Left ventricle myocardium inferior (tissue), 1 donor: ENCODE results near the gene CALCOCO1. TPM values are rescaled to one million over a fixed set of nuclear protein-coding genes. Genes with fewer than 3 reads are reported as not detected.

Experiments used
- DNase-seq: peaks from one replicate; pipeline ENCODE4 v3.0.0-alpha.2; 2020
- H3K27ac ChIP-seq: fragments of 200-600 bp; replicated peaks from 2 replicates; pipeline ENCODE4 v1.8.0; 2021
- H3K27me3 ChIP-seq: fragments of 200-600 bp; 2 replicates; pipeline ENCODE4 v1.8.0; 2021; ENCODE audit warnings: low read depth
- H3K36me3 ChIP-seq: fragments of 200-600 bp; 2 replicates; pipeline ENCODE4 v1.8.0; 2021
- H3K4me1 ChIP-seq: fragments of 200-600 bp; 2 replicates; pipeline ENCODE4 v1.8.0; 2021
- H3K4me3 ChIP-seq: fragments of 200-600 bp; 2 replicates; pipeline ENCODE4 v1.8.0; 2021; ENCODE audit warnings: mild to moderate bottlenecking, moderate library complexity
- H3K9me3 ChIP-seq: fragments of 200-600 bp; replicated peaks from 2 replicates; pipeline ENCODE4 v1.8.0; 2021
- CTCF ChIP-seq: fragments of 200-600 bp; IDR thresholded peaks from 2 replicates; pipeline ENCODE4 v1.8.0; 2021; ENCODE audit warnings: antibody characterized with exemption, mild to moderate bottlenecking, borderline replicate concordance
- intact Hi-C: fragments of 100-400 bp; cut with micrococcal nuclease; formaldehyde crosslinking; loops from one replicate; pipeline ENCODE4 v1.11.0; 2022
- total RNA-seq: library from RNA; stranded (reverse); fragmentation: NEBNext Ultra II Directional; extraction: Animal tissue kit (Norgen Biotek cat#: 25700); gene quantifications from one replicate; pipeline ENCODE4 v1.2.1, GENCODE V29; 2021
- donor health status: DM: no; HTN: yes; CAD: no; lungs with severe emphysema.

The CALCOCO1 gene
- total RNA-seq, 1 donor from 2014 or later: 201 TPM

- DNase-seq: no peak
- peak overlapping the region; percentile 79 for H3K27ac ChIP-seq
- peak overlapping the region; percentile 84 for H3K4me3 ChIP-seq
- peaks cover 39% of the 10 kb centered on the region for H3K4me1 ChIP-seq
- no peaks in the 10 kb centered on the region for H3K9me3 ChIP-seq
- no peak for TF ChIP-seq CTCF
- H3K27me3 ChIP-seq: no peaks in the 10 kb centered on the region
- intact Hi-C loops: no loop called here
- peaks cover 20% of the 10 kb centered on the region for H3K36me3 ChIP-seq
These were observed 954 bp upstream of the CALCOCO1 start for GRCh38 chr12:53728206-53728605.

- TF ChIP-seq CTCF: no peak
- intact Hi-C loops: no loop called here
- DNase-seq: no peak
- H3K4me3 ChIP-seq: peak overlapping the region; percentile 84
- peaks cover 33% of the 10 kb centered on the region for H3K36me3 ChIP-seq
- H3K9me3 ChIP-seq: no peaks in the 10 kb centered on the region
- peak overlapping the region; percentile 81 for H3K27ac ChIP-seq
- H3K27me3 ChIP-seq: no peaks in the 10 kb centered on the region
- peaks cover 32% of the 10 kb centered on the region for H3K4me1 ChIP-seq
These were observed 324 bp downstream of the CALCOCO1 start for GRCh38 chr12:53726946-53727309.

GRCh38 chr12:53726341-53726740 is 911 bp downstream of the CALCOCO1 start:
- H3K4me1 ChIP-seq: peaks cover 32% of the 10 kb centered on the region
- no peak for DNase-seq
- peak overlapping the region; percentile 84 for H3K4me3 ChIP-seq
- no peak for TF ChIP-seq CTCF
- H3K9me3 ChIP-seq: no peaks in the 10 kb centered on the region
- H3K27ac ChIP-seq: peak overlapping the region; percentile 11
- no peaks in the 10 kb centered on the region for H3K27me3 ChIP-seq
- intact Hi-C loops: no loop called here
- H3K36me3 ChIP-seq: peaks cover 39% of the 10 kb centered on the region

GRCh38 chr12:53725824-53726223 is 1.4 kb downstream of the CALCOCO1 start:
- peak overlapping the region; percentile 11 for H3K27ac ChIP-seq
- TF ChIP-seq CTCF: no peak
- peaks cover 44% of the 10 kb centered on the region for H3K36me3 ChIP-seq
- no peaks in the 10 kb centered on the region for H3K27me3 ChIP-seq
- H3K4me1 ChIP-seq: peaks cover 32% of the 10 kb centered on the region
- no peaks in the 10 kb centered on the region for H3K9me3 ChIP-seq
- intact Hi-C loops: no loop called here
- H3K4me3 ChIP-seq: peak overlapping the region; percentile 84
- no peak for DNase-seq

- no peaks in the 10 kb centered on the region for H3K27me3 ChIP-seq
- H3K36me3 ChIP-seq: peaks cover 72% of the 10 kb centered on the region
- no peak for TF ChIP-seq CTCF
- peaks cover 36% of the 10 kb centered on the region for H3K4me1 ChIP-seq
- intact Hi-C loops: no loop called here
- H3K27ac ChIP-seq: no peak overlapping the region
- H3K9me3 ChIP-seq: no peaks in the 10 kb centered on the region
- no peak for DNase-seq
- H3K4me3 ChIP-seq: no peak overlapping the region
These were observed 4.7 kb downstream of the CALCOCO1 start for GRCh38 chr12:53722450-53723041.
